RWPE1 (cell line): ENCODE measurements around the gene ALDH1A2.
A peak's percentile ranks its signal among the peaks of the same experiment; 100 is the strongest.

Experiments
- CTCF ChIA-PET: fragments of 350-600 bp; sonication (Branson Sonifier 250); formaldehyde crosslinking; extraction: SDS; loops from one replicate; lab custom pipeline; 2021; lab: Yijun Ruan, JAX
- POLR2A ChIA-PET: fragments of 400-600 bp; formaldehyde crosslinking; extraction: SDS; loops from one replicate; lab custom pipeline; 2020; ENCODE audit warnings: antibody characterized with exemption; ENCODE audit not compliant: low non-redundant PET; lab: Yijun Ruan, JAX
- DNase-seq: peaks from one replicate; pipeline ENCODE4 v3.0.0; 2012; ENCODE audit warnings: low spot score
- H3K27ac ChIP-seq: fragments of 450-650 bp; 2 replicates; pipeline ENCODE4 v1.5.1; 2017
- CTCF ChIP-seq: fragments of 450-650 bp; conservative IDR thresholded peaks from 2 replicates; pipeline ENCODE4 v1.5.1; 2017; ENCODE audit warnings: low read depth, mild to moderate bottlenecking

The ALDH1A2 gene

GRCh38 chr15:58074452-58074851 lies 8.9 kb upstream of the ALDH1A2 start:
- H3K27ac ChIP-seq = no peak overlapping the region
- TF ChIP-seq CTCF = no peak
- ChIA-PET POLR2A (no interaction called here), CTCF (interaction anchor here (0.6 kb wide), 1 partner anchor 8 kb away, joined by 3 read pairs; no protein-coding TSS in a partner anchor)
- no peak for DNase-seq

GRCh38 chr15:58070801-58071418 lies 5.4 kb upstream of the ALDH1A2 start:
- POLR2A ChIA-PET = no interaction called here
- CTCF ChIA-PET = interaction anchor here (0.5 to 2.2 kb wide), 34 partner anchors 10 to 1311 kb away, joined by 3 to 30 read pairs (median 4); no protein-coding TSS in a partner anchor
- TF ChIP-seq CTCF = peak; percentile 98
- H3K27ac ChIP-seq = no peak overlapping the region
- DNase-seq = peak; percentile 41

DNA sequence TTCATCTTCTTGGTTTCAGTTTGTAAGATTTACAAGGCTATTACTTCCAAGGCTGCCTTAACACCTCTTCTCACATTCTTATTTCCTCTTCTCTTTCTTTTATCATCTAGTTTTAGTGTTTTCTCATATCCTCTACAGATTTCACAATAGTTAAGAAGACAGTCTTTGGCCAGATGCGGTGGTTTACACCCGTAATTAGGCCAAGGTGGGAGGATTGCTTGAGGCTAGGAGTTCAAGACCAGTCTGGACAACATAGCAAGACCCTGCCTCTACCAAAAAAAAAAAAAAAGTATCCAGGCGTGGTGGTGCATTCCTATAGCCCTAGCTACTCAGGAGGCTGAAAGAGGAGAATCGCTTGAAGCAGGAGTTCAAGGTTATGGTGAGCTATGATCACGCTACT lies 3.5 kb upstream of the ALDH1A2 start:
- TF ChIP-seq CTCF = no peak
- no peak for DNase-seq
- no peak overlapping the region for H3K27ac ChIP-seq
- ChIA-PET CTCF (interaction anchor here (0.6 to 2.1 kb wide), 4 partner anchors 99 to 208 kb away, joined by 3 to 10 read pairs (median 4); no protein-coding TSS in a partner anchor), POLR2A (no interaction called here)

DNA sequence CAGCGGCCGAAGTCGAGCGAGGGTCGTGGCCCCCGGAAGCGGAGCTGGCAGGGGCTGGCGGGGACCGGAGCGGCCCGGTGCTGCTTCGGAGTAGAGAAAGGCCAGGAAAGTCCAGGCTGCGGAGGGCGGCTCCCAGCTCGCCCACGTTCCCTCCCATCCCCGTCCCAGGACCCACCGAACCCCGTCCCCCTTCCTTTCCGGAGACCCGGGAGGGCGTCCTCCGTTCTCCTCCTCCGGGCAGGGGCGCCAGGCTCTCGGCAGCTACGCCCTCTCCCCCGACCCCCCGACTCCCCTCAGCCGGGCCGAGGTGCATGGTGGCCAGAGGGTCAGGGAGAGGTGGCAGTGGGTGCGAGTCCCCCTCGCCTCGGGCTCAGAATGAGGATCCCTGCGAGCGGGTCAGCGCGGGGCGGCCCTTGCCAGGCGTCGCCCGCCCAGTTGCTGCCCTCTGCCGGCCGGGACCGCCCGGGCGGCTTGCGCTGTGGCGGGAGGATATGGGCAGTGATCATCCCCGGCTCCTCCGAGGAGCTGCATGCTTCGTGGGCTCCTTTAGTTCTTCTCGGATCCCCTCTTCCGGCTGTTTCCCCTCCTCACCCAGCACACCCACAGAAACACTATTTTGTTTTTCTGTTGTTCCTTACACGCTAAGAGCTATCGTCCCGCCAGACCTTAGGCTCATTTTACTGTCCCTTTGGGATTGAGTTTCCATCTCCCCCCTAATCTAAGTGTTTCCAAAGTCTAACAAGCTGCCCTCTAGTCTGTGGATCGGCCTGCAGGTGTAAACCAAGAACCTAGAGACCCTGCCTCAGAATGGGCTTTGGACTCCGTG lies 744 bp upstream of the ALDH1A2 start:
- peak; percentile 71 for DNase-seq

GRCh38 chr15:58064980-58065444 lies 499 bp downstream of the ALDH1A2 start:
- TF ChIP-seq CTCF = no peak
- ChIA-PET CTCF (interaction anchor here (1.0 to 3.5 kb wide), 2 partner anchors 96 to 319 kb away, joined by 4 to 38 read pairs; no protein-coding TSS in a partner anchor), POLR2A (no interaction called here)
- DNase-seq = no peak
- H3K27ac ChIP-seq = no peak overlapping the region

More for the DNA sequence above, 744 bp upstream of the ALDH1A2 start:
- H3K27ac ChIP-seq = no peak overlapping the region
- ChIA-PET POLR2A (no interaction called here), CTCF (interaction anchor here (0.5 to 3.5 kb wide), 45 partner anchors 8 to 1565 kb away, joined by 3 to 38 read pairs (median 4); no protein-coding TSS in a partner anchor)
- peak; percentile 98 for TF ChIP-seq CTCF
